Bronchial epithelial cell (primary cell): ENCODE results near the gene KLK15. TPM values are rescaled to one million over a fixed set of nuclear protein-coding genes. Genes with fewer than 3 reads are reported as not detected.

Source experiments
- DNase-seq: peaks from one replicate; pipeline ENCODE4 v3.0.0-alpha.2; 2010; ENCODE audit warnings: low read depth
- FAIRE-seq: peaks from 2 replicates; lab custom pipeline; 2011; peaks lifted over from hg19 to GRCh38; lab: Jason Lieb, UNC
- H3K27me3 ChIP-seq: 2 replicates; pipeline ENCODE4 v1.5.1; 2011; ENCODE audit warnings: low read length; ENCODE audit not compliant: control insufficient read depth, insufficient read depth
- H3K36me3 ChIP-seq: 2 replicates; pipeline ENCODE4 v1.5.1; 2011; ENCODE audit warnings: low read length; ENCODE audit not compliant: control insufficient read depth, insufficient read depth
- H3K4me3 ChIP-seq: 2 replicates; pipeline ENCODE4 v1.5.1; 2011; ENCODE audit warnings: mild to moderate bottlenecking, low read depth, low read length, control low read depth
- total RNA-seq: library from RNA; depleted of rRNA; stranded (reverse); fragments of >200 nt; gene quantifications from 2 replicates; pipeline ENCODE4 v1.2.1, GENCODE V29; 2014
- TF ChIP-seq, protein P1 (sequence below): IDR thresholded peaks from 2 replicates; pipeline ENCODE4 v1.5.1; 2011; ENCODE audit warnings: mild to moderate bottlenecking, moderate library complexity, low read length, control low read depth, inconsistent platforms; ENCODE audit not compliant: insufficient read depth, severe bottlenecking

Gene KLK15
- total RNA-seq, 1 donor from 2014 or later = not detected

DNA sequence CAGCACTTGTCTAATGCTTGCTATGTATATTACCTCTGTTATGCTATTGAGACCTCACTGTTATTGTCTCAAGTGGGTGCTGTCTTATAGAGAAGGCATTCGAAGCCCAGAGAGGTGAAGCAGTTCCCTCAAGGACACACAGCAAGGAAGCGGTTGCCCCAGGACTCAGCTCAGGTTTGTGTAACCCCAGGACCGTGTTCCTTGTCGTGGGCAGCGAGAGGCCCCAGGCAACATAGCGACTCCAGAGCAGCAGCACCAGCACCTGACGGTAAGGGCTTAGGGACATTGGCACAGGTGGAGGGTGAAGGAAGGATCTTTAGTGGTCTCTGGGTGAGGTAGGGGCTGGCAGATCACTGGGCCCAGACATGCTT is 2.4 kb downstream of the KLK15 start:
- no peak overlapping the region for H3K4me3 ChIP-seq
- no peak for FAIRE-seq
- no peak for DNase-seq
- H3K27me3 ChIP-seq = no peaks in the 10 kb centered on the region
- TF ChIP-seq, protein P1, sequence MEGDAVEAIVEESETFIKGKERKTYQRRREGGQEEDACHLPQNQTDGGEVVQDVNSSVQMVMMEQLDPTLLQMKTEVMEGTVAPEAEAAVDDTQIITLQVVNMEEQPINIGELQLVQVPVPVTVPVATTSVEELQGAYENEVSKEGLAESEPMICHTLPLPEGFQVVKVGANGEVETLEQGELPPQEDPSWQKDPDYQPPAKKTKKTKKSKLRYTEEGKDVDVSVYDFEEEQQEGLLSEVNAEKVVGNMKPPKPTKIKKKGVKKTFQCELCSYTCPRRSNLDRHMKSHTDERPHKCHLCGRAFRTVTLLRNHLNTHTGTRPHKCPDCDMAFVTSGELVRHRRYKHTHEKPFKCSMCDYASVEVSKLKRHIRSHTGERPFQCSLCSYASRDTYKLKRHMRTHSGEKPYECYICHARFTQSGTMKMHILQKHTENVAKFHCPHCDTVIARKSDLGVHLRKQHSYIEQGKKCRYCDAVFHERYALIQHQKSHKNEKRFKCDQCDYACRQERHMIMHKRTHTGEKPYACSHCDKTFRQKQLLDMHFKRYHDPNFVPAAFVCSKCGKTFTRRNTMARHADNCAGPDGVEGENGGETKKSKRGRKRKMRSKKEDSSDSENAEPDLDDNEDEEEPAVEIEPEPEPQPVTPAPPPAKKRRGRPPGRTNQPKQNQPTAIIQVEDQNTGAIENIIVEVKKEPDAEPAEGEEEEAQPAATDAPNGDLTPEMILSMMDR = no peak
- no peaks in the 10 kb centered on the region for H3K36me3 ChIP-seq

DNA sequence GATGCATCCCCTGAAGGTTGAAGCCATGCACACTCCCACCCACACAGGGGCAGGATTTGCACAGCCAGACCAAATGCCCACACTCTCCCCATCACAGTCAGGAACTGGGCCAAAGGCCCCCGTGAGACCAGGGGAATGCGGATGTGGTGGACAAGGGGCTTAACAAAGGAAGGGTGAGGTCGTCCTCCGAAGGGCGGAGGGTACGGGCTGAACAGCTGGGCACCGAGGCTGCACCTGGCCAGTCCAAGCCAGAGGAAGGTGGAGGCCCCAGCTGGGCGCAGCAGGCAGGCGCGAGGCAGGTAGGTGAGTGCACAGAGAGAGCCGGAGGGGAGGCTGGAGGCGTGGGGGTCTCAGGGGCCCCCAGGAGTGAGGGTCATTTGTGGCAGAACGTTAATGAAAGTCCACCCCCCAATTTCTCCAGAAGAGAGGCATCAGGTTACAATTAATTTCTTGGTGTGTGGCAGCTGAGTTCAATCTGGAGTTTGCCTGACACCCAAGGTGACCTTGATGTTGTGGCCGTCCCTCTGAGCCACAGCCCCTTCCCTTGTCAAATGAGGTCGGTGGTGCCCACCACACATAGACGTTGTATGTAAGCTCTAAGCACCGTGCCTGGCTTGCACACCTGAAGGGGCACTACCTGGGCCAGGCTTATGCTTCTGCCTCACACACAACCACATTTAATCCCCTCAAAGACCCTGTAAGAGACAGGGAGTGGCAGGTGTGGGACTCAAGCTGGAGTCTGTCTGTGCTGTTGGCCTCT is 2.9 kb downstream of the KLK15 start:
- DNase-seq = no peak
- H3K4me3 ChIP-seq = no peak overlapping the region
- H3K36me3 ChIP-seq = no peaks in the 10 kb centered on the region
- no peak for FAIRE-seq
- H3K27me3 ChIP-seq = no peaks in the 10 kb centered on the region
- TF ChIP-seq, protein P1 = no peak

DNA sequence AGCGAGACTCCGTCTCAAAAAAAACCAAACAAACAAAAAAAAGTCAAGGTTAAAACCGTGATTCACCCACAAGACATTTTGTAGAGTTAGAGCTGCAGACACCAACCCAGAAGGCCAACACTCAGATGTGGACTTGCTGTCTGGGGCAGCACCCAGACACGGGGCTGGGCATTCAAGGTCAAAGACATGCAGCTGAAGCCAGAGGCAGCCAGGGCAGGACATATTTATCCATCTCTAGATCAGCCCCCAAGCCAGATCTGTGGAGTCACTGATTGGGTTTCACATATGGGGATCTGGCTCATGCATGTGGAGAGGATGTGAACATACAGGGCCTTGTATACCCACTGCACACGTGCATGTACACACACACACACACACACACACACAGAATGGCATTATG is 3.6 kb downstream of the KLK15 start:
- Histone ChIP-seq H3K36me3 (no peaks in the 10 kb centered on the region), H3K27me3 (no peaks in the 10 kb centered on the region), H3K4me3 (no peak overlapping the region)
- peak; percentile 36 for FAIRE-seq
- TF ChIP-seq, protein P1 = no peak
- DNase-seq = no peak

DNA sequence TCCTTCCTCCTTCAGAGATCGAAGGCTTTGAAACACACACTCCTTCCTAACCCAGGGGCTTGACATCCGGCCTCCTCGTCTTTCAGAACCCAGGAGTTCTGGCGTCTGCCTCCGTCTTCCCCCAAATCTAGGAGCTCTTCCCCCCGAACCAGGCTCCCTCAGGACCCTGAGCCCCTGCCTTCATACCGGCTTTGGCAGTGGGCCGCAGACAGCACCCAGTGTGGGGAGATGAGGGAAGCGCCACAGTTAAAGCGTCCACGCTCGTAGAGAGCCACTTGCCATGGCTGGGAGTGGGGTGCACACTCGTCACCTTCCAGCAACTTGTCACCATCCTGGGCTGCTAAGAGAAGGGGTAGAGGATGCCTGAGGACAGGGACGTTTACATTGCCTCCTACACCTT is 5.9 kb downstream of the KLK15 start:
- FAIRE-seq = no peak
- Histone ChIP-seq H3K27me3 (no peaks in the 10 kb centered on the region), H3K4me3 (no peak overlapping the region)

DNA sequence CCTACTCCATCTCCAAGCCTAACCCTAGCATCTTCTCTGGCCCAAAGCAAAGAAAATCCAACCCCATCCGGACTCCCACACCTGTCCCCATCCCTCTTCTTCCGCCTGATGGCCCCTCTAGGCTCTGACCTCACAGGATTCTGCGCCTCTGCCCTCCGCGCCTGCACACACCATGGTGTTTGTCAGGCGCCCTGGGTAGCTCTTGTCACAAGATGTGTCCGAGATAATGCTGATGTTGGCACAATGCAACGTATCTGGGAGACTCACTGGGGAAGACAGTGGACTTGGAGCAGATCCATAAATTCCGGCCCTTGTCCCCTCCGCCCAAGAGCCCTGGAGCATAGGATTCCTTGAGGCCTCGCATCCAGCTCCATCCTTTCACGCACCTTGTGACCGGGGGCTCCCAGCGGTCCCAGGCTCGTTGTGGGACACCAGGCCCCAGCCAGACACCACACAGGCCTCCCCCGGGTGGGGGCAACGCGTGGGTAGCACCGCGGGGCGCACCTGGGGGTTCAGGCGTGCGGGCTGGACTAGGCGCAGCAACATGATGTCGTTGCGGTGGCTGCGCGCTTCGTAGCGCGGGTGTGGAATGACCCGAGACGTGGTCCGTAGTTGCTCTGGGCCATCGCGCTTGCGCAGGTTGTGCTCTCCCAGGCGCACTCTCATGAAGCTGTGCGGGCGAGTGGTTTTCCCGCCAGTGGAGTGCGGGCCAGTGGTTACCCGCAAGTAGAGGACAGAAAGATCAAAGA is 6.7 kb downstream of the KLK15 start:
- FAIRE-seq = no peak
- no peaks in the 10 kb centered on the region for H3K36me3 ChIP-seq
- no peak for DNase-seq
- peaks cover 2% of the 10 kb centered on the region for H3K27me3 ChIP-seq
- TF ChIP-seq, protein P1 = no peak
- no peak overlapping the region for H3K4me3 ChIP-seq

More for the DNA sequence above, 5.9 kb downstream of the KLK15 start:
- no peak for DNase-seq
- TF ChIP-seq, protein P1 = no peak
- no peaks in the 10 kb centered on the region for H3K36me3 ChIP-seq
